Melanocyte of skin (primary cell): ENCODE measurements around the gene BLOC1S2. TPM values are rescaled to one million over a fixed set of nuclear protein-coding genes. Genes with fewer than 3 reads are reported as not detected.

Experiments used
- small RNA-seq, 2 donors: library from RNA; depleted of rRNA; stranded (forward); fragments of <200 nt; gene quantifications; one replicate each; pipeline ENCODE3, GENCODE V24; 2012
- total RNA-seq, 2 donors: library from RNA; depleted of rRNA; stranded (reverse); fragments of >200 nt; gene quantifications; 2 replicates each; pipeline ENCODE4 v1.2.3, GENCODE V29; 2012

BLOC1S2 gene
- total RNA-seq: 10 to 100 TPM; 57.5 to 70.9 TPM

DNA sequence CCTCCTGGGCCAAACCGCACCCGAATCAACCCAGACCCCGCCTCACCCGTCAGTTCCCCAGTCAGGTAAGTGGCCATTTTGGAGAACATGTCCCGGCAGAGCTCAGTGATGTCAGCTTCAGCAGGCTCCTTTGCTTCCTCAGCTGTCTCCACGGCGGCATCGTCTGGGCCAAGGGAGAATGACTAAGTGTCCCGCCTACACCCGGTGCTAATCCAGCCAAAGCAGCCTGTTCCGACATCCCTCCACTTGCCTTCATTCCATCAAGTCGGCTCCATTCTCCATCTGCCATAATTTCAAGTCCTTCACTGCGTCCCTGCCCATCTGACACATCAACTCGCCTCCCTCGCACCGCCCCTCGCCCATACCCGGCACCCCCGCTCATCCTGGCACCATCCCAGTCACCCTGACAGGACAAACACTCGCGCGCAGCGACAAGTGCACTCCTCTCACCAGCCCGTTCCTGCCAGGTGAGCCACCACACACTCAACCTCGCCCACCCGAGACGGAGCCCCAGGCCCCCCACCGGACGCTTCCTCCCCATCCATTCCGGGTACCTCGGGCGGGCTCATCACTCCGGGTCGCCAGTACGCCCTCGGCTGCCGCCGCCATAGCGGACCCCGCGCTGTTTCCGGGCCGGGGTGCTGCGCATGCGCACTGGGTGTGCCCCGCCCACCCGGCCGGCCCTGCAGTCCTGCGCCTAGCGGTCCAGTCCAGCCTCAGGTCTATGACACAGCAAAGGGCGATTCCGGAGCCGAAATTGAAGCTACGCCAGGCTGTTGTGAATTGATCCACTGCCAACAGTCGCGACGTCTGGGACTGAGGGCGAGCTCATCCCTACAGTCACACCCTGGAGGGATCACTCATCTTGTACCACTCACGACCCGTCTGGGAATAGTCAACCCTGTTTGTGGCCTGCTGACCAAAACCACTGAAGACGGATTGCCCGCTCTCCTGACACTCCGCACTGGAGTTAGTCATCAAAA, at the start of gene BLOC1S2:
TSS of gene BLOC1S2 (minus strand) at position 630 of the 983 bp plus-strand sequence. CDS start at position 609, 21 bp downstream.

DNA sequence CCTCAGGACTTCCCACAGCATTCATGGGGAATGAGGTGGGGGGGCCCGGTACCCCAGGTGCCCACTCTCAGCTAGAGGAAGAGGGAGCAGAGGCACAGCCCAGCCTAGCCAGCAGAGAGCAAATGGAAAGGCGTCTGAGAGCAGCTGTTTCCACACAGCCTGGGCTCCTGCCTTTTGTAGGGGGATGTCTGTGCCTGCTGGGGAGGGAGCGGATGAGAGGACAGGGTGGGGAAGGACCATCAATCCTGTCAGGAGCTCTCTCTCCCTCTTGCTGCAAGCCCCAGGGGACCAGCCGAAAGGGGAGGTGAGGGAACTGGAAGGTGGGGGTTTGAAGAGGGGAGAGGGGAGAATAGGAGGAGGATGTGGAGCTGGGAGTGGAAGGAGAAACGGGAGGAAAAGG, 43.6 kb upstream of the BLOC1S2 start, which contains the start of gene PKD2L1:
TSS of gene PKD2L1 (minus strand) at position 150 of the 400 bp plus-strand sequence. CDS start at position 25, 125 bp downstream.

DNA sequence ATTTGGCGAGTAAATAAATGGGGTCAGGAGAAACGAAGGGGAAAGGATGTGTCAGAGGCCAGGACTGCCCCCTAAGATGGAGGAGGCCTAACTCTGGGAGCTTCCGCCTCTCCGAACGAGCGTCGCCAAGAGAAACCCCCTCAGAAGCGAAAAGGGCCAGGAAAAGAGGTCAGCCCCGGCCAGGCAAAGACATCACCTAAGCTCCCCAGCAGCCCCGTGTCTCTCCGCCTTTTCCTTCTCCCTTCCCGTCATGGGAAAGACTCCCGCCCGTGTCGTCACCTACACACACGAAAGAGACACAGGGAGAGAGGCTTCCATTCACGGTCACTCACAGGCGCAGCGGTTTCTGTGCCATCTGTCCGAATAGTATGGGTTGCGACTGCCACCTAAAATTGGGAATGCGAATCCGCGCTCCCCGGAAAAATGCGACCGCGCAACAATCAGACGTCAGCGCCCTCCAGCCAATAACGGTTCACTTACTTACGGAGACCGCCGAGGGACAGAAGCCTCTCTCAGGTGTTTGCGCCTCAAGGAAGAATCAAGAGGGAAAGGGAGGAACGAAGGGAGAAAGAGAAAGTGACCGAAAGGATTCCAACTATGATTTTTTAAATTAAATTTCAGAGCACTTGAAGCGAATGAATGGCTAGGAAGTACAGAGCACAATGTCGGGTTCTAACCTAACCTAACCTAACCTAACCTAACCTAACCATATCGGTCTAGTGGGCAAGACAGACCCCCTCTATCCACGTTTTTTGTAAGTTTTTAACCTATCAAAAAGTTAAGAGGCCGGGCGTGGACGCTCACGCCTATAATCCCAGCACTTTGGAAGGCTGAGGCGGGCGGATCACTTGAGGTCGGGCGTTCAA, 19.0 kb downstream of the BLOC1S2 start, which contains the start of gene CWF19L1:
TSS of gene CWF19L1 (minus strand) at position 400 of the 866 bp plus-strand sequence. CDS start at position 355, 45 bp downstream.

Small RNAs within 50 kb of the gene (small RNA-seq; reads per million reads assigned to genes)
- gene RNU6-422P (0 reads per million in 2 donors), gene SNORA12 (196 to 208 reads per million in 2 donors)

Other genes starting within 250 kb of the BLOC1S2 start
- 1 to 10 TPM in 1 of 2 donors, not detected in 1; 5.3 TPM for gene CPN1, start 204.8 kb downstream of the BLOC1S2 start, total RNA-seq
- gene ERLIN1, start 100.7 kb downstream of the BLOC1S2 start, total RNA-seq: 10 to 100 TPM; 16.9 to 29.0 TPM
- gene CHUK, start 57.1 kb downstream of the BLOC1S2 start, total RNA-seq: 10 to 100 TPM; 28.9 to 38.0 TPM
- gene CWF19L1, start 19.0 kb downstream of the BLOC1S2 start, total RNA-seq: 10 to 100 TPM; 26.2 to 49.3 TPM
- not detected for gene PKD2L1, start 43.5 kb upstream of the BLOC1S2 start, total RNA-seq
- 100 to 1,000 TPM; 881 to 898 TPM for gene SCD, start 60.6 kb upstream of the BLOC1S2 start, total RNA-seq
- gene WNT8B, start 176.3 kb upstream of the BLOC1S2 start, total RNA-seq: not detected
- 1 to 10 TPM; 3.0 to 4.8 TPM for gene SEC31B, start 233.2 kb upstream of the BLOC1S2 start, total RNA-seq
- gene NDUFB8, start 243.2 kb upstream of the BLOC1S2 start, total RNA-seq: 100 to 1,000 TPM; 131 to 151 TPM
- 1 to 10 TPM; 7.9 to 9.3 TPM for gene HIF1AN, start 249.3 kb upstream of the BLOC1S2 start, total RNA-seq